ENCODE results near the gene SLX9. TPM values are rescaled to one million over a fixed set of nuclear protein-coding genes. Genes with fewer than 3 reads are reported as not detected.

SLX9 gene, protein sequence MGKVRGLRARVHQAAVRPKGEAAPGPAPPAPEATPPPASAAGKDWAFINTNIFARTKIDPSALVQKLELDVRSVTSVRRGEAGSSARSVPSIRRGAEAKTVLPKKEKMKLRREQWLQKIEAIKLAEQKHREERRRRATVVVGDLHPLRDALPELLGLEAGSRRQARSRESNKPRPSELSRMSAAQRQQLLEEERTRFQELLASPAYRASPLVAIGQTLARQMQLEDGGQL
- 20.4 to 27.4 TPM (median 24.0 TPM) in 3 replicates for total RNA-seq
- long read RNA-seq, transcript FAM207A-201 (6 exons, 927 nt) = major isoform, 5 of 30 reads
- long read RNA-seq, partial matches to known transcripts = 12 of 30 reads
- long read RNA-seq, other reads (novel, unspliced or antisense) = 9 of 30 reads

DNA sequence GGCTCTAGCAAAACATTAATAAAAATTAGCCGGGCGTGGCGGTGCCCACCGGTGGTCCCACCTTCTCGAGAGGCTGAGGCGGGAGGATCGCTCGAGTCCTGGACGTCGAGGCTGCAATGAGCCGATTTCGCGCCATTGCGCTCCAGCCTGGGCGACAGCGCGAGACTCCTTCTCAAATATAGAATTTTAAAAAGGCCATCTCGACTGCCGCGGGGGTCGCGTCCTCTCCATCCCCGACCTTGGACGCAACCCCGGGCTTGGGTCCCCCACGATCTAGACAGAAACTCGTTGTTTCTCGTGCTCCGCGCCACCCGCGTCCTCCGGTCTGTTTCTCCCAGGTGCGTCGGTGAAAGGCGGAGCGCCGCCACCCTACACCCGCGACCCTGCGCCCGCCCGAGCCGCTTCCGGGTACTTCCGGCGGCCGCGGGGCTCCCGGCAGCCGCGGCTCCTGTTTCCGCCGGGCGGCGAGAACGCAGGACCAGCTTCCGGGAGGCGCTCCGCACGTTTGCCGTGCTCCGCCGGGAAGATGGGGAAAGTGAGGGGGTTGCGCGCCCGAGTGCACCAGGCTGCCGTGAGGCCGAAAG lies at the start of gene SLX9:
TSS of gene SLX9 (plus strand) at position 498 of the 584 bp plus-strand sequence. CDS start at position 527, 29 bp downstream.
- Mint-ChIP-seq H3K27me3 (ENCODE audit: low read depth) (peaks cover 9% of the 10 kb centered on the region), H3K4me3 (ENCODE audit: unreplicated experiment) (peak within 1 kb of the TSS; percentile 84), H3K36me3 (ENCODE audit: low read depth) (peaks cover 11% of the 10 kb centered on the region), H3K4me1 (ENCODE audit: low read depth) (peaks cover 27% of the 10 kb centered on the region), H3K27ac (ENCODE audit: unreplicated experiment) (peak within 1 kb of the TSS; percentile 70), H3K9me3 (ENCODE audit: low read depth) (no peaks in the 10 kb centered on the region)
- DNase-seq (ENCODE audit: low spot score) = peak; percentile 93
- TF ChIP-seq, protein P1, sequence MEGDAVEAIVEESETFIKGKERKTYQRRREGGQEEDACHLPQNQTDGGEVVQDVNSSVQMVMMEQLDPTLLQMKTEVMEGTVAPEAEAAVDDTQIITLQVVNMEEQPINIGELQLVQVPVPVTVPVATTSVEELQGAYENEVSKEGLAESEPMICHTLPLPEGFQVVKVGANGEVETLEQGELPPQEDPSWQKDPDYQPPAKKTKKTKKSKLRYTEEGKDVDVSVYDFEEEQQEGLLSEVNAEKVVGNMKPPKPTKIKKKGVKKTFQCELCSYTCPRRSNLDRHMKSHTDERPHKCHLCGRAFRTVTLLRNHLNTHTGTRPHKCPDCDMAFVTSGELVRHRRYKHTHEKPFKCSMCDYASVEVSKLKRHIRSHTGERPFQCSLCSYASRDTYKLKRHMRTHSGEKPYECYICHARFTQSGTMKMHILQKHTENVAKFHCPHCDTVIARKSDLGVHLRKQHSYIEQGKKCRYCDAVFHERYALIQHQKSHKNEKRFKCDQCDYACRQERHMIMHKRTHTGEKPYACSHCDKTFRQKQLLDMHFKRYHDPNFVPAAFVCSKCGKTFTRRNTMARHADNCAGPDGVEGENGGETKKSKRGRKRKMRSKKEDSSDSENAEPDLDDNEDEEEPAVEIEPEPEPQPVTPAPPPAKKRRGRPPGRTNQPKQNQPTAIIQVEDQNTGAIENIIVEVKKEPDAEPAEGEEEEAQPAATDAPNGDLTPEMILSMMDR (IDR thresholded peaks at IDR 0.05) = no peak

DNA sequence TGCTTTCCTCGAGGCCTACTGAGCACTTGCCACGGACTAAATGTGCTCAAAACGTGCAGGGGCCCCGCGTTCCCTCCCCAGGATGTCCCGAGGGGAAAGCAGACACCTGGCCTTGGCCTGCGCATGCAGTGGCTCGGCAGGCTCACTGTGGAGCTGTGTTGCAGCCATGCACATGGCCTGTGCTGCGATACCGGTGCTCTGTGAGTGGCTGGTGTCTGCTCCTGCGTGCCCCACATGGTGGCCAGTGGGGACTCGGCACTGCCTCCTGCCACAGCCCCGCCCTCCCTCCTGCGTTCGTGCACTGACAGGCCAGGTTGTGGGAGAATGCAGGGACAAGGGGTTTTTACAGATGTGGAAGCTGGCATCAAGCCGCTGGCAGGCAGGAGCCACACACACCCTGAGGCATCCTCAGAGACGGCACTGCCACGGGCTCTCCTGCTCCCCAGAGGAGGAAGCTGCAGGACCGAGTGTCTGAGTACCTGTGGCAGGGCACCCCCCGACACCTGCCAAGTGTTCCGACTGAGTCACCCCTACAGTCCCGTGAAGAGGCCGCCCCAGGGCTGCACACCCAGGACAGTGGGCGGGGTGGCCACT lies 49.4 kb upstream of the SLX9 start:
- H3K27me3 Mint-ChIP-seq (ENCODE audit: low read depth) = peaks cover 33% of the 10 kb centered on the region
- H3K36me3 Mint-ChIP-seq (ENCODE audit: low read depth) = no peaks in the 10 kb centered on the region
- H3K27ac Mint-ChIP-seq (ENCODE audit: unreplicated experiment) = no peak overlapping the region
- H3K4me3 Mint-ChIP-seq (ENCODE audit: unreplicated experiment) = no peak overlapping the region
- TF ChIP-seq, protein P1 (IDR thresholded peaks at IDR 0.05) = no peak
- H3K9me3 Mint-ChIP-seq (ENCODE audit: low read depth) = no peaks in the 10 kb centered on the region
- H3K4me1 Mint-ChIP-seq (ENCODE audit: low read depth) = no peaks in the 10 kb centered on the region
- peak; percentile 76 for DNase-seq (ENCODE audit: low spot score)

DNA sequence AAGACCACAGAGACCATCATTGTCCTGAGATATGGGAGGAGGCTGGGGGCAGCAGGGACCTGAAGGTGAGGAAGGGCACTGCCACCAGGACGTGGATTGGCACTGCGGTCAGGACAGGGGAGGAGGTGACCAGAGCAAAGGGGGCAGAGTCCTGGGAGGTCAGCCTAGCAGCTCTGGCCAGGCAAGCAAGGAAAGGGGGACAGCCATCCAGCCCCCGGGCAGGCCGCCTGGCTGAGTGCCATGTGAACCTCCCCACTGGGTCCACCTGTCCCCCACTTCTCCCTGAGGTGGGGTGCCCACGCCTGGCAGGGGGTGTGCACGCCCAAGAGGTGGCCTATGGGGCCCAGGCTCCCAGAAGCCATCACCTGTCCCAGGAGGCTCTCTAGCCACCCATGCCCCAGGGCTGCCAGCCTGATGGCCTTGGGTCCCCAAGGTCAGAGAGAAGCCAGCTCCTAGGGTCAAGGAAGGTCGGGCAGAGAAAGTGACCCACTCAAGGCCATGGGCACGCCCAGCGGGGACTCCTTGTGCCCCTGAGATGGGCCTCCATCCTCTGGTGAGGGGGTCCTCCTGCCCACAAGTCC lies 48.8 kb upstream of the SLX9 start:
- no peak overlapping the region for H3K27ac Mint-ChIP-seq (ENCODE audit: unreplicated experiment)
- DNase-seq (ENCODE audit: low spot score) = peak; percentile 91
- peaks cover 32% of the 10 kb centered on the region for H3K27me3 Mint-ChIP-seq (ENCODE audit: low read depth)
- no peaks in the 10 kb centered on the region for H3K9me3 Mint-ChIP-seq (ENCODE audit: low read depth)
- no peaks in the 10 kb centered on the region for H3K4me1 Mint-ChIP-seq (ENCODE audit: low read depth)
- TF ChIP-seq, protein P1 (IDR thresholded peaks at IDR 0.05) = no peak
- no peak overlapping the region for H3K4me3 Mint-ChIP-seq (ENCODE audit: unreplicated experiment)
- H3K36me3 Mint-ChIP-seq (ENCODE audit: low read depth) = no peaks in the 10 kb centered on the region

DNA sequence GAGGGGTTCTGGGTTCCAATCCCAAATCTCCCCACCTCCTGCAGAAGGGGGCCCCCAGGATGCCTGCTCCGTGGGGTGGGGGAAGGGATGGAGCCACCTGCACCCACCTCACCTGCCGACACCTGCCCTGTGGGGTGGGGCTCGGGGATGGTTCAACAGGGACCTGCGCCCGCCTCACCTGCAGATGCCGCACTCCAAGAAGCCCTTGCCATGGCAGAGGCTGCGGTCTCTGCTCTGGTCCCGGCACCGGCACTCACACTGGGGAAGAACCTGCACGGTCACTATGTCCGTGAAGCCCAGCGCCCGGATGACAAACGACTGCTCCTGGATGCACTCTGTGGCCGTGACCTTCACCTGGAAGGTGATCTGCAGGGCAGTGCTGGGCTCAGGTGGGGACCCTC lies 48.2 kb upstream of the SLX9 start:
- Mint-ChIP-seq H3K9me3 (ENCODE audit: low read depth) (no peaks in the 10 kb centered on the region), H3K36me3 (ENCODE audit: low read depth) (no peaks in the 10 kb centered on the region), H3K4me3 (ENCODE audit: unreplicated experiment) (no peak overlapping the region), H3K27me3 (ENCODE audit: low read depth) (peaks cover 30% of the 10 kb centered on the region), H3K27ac (ENCODE audit: unreplicated experiment) (no peak overlapping the region), H3K4me1 (ENCODE audit: low read depth) (no peaks in the 10 kb centered on the region)
- DNase-seq (ENCODE audit: low spot score) = peak; percentile 93
- TF ChIP-seq, protein P1 (IDR thresholded peaks at IDR 0.05) = no peak

DNA sequence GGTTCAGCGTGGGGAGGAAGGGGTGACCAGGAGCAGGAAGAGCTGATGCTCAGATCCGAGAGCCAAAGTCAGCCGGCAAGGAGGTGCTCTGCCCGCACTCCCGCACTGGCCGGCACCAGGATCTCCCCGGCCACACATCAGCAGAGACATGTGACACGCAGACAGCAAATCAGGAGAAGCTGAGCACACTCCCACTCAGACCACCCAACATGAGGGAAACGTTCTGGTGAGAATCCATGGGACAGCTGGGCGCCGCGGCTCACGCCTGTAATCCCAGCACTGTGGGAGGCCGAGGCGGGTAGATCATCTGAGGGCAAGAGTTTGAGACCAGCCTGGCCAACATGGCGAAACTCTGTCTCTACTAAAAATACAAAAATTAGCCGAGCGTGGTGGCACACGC lies 47.7 kb upstream of the SLX9 start:
- TF ChIP-seq, protein P1 (IDR thresholded peaks at IDR 0.05) = no peak
- Mint-ChIP-seq H3K9me3 (ENCODE audit: low read depth) (no peaks in the 10 kb centered on the region), H3K4me1 (ENCODE audit: low read depth) (no peaks in the 10 kb centered on the region), H3K27me3 (ENCODE audit: low read depth) (peaks cover 28% of the 10 kb centered on the region), H3K27ac (ENCODE audit: unreplicated experiment) (no peak overlapping the region), H3K4me3 (ENCODE audit: unreplicated experiment) (no peak overlapping the region), H3K36me3 (ENCODE audit: low read depth) (no peaks in the 10 kb centered on the region)
- no peak for DNase-seq (ENCODE audit: low spot score)
